Activated CD8-positive, alpha-beta memory T cell treated with anti-CD3 and anti-CD28 coated beads, Interleukin-2, amount 50 U/mL, for 24 hours (primary cell): ENCODE measurements around the gene G6PC1.
"Not testable (repeated sequence)": the region's sequence is repeated elsewhere in the genome, so short reads cannot be mapped to it uniquely, and the experiment has no call there.

Source experiments
- DNase-seq: peaks from one replicate; pipeline ENCODE4 v3.0.0-alpha.2; 2020; ENCODE audit errors: extremely low read depth

Gene G6PC1

DNA sequence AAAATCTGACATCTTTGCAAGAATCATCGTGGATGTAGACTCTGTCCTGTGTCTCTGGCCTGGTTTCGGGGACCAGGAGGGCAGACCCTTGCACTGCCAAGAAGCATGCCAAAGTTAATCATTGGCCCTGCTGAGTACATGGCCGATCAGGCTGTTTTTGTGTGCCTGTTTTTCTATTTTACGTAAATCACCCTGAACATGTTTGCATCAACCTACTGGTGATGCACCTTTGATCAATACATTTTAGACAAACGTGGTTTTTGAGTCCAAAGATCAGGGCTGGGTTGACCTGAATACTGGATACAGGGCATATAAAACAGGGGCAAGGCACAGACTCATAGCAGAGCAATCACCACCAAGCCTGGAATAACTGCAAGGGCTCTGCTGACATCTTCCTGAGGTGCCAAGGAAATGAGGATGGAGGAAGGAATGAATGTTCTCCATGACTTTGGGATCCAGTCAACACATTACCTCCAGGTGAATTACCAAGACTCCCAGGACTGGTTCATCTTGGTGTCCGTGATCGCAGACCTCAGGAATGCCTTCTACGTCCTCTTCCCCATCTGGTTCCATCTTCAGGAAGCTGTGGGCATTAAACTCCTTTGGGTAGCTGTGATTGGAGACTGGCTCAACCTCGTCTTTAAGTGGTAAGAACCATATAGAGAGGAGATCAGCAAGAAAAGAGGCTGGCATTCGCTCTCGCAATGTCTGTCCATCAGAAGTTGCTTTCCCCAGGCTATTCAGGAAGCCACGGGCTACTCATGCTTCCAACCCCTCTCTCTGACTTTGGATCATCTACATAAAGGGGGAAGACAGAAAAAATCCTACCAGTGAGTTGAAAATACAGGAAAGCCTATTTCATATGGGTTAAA lies at the start of gene G6PC1:
Gene G6PC1, plus strand, starts transcription at position 340 of the 872 bp plus-strand sequence. Its CDS starts 78 bp downstream, at position 418.
- DNase-seq = no peak

DNA sequence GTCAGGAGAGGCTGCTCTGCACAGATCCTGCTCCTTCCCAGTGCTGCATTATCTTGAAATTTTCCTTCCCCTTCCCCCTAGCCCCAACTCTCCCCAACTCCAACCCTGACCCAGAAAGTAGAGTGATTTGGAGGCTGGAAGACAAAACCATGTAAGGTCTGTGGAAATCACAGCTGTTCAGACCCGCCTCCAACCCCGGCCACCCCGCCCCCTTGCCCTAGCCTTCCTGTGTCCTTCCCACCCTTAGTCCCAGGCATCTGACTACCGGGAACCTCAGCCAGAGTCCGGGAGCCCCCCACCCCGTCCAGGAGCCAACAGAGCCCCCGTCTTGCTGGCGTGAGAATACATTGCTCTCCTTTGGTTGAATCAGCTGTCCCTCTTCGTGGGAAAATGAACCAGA lies 49.6 kb upstream of the G6PC1 start, which contains the start of gene AOC3:
Gene AOC3, plus strand, starts transcription at position 246 of the 400 bp plus-strand sequence. Its CDS starts 145 bp downstream, at position 391.
- no peak for DNase-seq

DNA sequence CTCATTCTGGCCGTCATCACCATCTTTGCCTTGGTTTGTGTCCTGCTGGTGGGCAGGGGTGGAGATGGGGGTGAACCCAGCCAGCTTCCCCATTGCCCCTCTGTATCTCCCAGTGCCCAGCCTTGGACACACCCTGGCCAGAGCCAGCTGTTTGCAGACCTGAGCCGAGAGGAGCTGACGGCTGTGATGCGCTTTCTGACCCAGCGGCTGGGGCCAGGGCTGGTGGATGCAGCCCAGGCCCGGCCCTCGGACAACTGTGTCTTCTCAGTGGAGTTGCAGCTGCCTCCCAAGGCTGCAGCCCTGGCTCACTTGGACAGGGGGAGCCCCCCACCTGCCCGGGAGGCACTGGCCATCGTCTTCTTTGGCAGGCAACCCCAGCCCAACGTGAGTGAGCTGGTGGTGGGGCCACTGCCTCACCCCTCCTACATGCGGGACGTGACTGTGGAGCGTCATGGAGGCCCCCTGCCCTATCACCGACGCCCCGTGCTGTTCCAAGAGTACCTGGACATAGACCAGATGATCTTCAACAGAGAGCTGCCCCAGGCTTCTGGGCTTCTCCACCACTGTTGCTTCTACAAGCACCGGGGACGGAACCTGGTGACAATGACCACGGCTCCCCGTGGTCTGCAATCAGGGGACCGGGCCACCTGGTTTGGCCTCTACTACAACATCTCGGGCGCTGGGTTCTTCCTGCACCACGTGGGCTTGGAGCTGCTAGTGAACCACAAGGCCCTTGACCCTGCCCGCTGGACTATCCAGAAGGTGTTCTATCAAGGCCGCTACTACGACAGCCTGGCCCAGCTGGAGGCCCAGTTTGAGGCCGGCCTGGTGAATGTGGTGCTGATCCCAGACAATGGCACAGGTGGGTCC lies 49.0 kb upstream of the G6PC1 start:
- DNase-seq = not testable (repeated sequence)

DNA sequence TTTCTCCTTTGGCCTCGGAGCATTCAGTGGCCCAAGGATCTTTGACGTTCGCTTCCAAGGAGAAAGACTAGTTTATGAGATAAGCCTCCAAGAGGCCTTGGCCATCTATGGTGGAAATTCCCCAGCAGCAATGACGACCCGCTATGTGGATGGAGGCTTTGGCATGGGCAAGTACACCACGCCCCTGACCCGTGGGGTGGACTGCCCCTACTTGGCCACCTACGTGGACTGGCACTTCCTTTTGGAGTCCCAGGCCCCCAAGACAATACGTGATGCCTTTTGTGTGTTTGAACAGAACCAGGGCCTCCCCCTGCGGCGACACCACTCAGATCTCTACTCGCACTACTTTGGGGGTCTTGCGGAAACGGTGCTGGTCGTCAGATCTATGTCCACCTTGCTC lies 48.2 kb upstream of the G6PC1 start:
- no peak for DNase-seq

DNA sequence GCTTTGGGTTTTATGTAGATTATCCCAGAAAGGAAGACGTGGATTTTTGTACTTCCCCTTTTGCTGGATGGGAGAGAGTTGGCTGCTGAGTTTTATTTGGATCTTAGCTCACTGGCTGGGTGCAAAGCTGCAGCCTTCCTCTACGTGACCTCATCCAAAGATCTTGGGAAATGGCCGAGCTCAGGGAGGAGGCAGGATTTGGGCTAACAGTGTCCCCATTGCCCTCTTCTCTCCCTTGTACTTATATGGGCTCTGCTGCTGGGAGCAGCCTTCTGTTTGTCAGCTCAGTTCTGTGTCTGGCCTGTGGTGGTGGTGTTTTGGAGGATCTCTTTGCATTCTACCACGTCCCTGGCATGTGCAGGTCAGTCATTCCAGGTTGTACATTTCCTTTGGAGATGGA lies 47.6 kb upstream of the G6PC1 start:
- DNase-seq = no peak

DNA sequence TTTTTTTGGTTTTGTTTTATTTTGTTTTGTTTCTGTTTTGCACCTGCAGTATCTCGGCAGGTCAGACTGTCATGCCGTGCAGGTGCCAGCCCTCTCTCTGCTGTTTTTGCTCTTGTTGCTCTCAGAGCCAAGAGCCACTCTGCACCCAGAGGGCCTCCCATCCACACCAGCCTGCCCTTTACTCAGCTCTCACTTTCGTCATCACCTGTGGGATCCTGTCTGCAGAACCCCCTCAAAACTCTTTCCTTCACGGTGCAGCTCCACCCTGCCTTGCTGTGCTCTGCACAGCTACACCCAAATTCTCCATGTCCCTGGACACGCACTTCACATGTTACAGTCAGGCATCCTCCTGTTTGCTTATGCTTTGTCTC lies 47.0 kb upstream of the G6PC1 start:
- no peak for DNase-seq

DNA sequence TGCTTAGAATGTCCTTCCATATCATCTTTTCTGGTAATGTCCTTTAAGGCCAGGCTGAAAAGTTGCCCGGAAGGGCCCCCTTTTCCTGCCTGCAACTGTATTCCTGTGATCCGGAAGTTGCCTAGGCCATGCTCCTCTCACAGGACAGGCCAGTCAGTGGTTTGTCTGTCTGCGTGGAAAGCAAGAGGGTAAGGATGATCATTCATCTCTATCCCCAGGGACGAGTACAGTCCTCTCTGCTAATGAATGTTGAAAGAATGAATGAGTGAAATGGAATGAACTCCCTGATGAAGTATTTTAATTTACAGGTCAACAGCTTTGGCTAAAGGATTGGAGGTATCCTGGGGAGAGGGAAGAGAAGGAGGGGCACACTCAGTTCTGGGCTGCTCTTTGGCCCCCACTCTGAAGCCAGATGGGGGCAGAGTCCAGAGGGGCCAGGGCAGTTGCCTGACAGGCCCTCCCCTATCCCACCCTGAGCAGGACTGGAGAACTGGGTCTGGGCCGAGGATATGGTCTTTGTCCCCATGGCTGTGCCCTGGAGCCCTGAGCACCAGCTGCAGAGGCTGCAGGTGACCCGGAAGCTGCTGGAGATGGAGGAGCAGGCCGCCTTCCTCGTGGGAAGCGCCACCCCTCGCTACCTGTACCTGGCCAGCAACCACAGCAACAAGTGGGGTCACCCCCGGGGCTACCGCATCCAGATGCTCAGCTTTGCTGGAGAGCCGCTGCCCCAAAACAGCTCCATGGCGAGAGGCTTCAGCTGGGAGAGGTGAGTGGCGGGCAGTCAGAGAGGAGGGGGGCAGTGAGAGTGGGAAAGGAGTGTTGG lies 46.4 kb upstream of the G6PC1 start:
- no peak for DNase-seq

DNA sequence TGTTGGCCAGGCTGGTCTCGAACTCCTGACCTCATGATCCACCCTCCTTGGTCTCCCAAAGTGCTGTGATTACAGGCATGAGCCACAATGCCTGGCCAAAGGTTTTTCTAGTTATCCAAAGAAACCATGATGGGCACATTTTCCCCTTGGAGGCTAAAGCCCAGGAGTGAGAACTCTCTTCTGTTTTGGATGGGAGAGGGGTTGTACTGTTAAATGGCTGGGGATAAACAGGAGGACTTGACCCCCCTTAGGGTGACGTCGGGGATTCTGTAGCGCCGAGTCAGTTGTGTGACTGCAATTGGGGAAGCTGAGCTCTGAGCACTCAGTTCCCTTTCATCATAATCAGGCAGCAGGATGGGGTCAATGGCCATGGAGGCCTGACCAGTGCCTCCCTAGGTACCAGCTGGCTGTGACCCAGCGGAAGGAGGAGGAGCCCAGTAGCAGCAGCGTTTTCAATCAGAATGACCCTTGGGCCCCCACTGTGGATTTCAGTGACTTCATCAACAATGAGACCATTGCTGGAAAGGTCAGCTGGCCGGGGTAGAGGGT lies 45.5 kb upstream of the G6PC1 start:
- DNase-seq = no peak

DNA sequence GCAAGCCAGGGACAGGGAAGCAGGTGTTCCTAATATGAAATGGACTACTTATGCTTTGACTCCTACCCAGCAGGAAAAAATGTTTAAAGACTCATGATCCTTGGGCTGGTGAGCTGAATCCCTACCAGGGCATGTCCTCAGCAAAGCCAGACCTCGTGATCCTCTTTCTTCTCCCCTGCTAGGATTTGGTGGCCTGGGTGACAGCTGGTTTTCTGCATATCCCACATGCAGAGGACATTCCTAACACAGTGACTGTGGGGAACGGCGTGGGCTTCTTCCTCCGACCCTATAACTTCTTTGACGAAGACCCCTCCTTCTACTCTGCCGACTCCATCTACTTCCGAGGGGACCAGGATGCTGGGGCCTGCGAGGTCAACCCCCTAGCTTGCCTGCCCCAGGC lies 44.5 kb upstream of the G6PC1 start:
- not testable (repeated sequence) for DNase-seq

DNA sequence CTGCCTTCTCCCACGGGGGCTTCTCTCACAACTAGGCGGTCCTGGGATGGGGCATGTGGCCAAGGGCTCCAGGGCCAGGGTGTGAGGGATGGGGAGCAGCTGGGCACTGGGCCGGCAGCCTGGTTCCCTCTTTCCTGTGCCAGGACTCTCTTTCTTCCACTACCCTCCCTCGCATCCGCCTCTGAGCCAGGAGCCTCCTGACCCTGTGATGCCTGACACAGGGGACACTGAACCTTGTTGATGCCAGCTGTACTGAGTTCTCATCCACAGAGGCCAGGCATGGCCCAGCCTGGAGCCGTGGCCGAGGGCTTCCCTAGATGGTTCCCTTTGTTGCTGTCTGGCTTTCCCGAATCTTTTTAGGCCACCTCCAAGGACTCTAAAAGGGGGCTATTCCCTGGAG lies 44.1 kb upstream of the G6PC1 start:
- DNase-seq = not testable (repeated sequence)

DNA sequence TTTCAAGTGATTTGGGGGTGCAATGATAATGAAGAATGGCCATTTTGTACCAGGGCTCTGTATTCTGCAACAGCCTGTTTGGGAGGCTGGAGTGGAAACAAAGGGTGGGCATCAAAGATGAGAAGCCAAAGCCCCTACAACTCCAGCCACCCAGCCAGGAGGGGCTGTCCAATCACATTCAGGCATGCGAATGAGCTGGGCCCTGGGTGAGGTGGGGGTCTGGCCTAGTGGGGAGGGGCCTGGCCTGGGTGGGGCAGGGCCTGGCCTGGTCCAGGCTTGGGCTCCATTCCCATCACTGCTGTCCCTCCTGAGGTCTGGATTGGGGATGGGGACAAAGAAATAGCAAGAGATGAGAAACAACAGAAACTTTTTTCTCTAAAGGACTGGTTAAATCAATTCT lies 43.2 kb upstream of the G6PC1 start:
- DNase-seq = no peak

DNA sequence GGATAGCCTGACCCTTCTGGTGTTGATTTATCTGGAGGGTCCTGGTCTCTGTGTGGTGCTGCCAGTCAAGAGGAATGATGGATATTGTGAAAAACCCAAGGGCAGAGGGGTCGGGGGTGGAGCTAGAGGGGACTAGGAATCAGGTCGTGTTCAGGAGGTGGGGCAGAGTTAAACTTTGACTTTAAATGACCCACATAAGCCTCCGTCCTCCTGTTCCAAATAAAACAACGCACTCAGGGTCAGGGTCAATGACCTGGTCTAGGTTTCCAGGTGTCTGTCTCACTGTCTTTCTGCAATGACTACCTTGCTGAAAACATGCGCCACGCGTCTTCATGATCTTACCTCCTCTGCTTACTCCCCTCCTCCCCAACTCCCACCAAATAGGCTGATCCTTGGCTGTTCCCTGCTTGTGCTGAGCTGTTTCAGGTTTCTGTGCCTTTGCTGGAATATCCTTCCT lies 34.9 kb upstream of the G6PC1 start:
- no peak for DNase-seq

DNA sequence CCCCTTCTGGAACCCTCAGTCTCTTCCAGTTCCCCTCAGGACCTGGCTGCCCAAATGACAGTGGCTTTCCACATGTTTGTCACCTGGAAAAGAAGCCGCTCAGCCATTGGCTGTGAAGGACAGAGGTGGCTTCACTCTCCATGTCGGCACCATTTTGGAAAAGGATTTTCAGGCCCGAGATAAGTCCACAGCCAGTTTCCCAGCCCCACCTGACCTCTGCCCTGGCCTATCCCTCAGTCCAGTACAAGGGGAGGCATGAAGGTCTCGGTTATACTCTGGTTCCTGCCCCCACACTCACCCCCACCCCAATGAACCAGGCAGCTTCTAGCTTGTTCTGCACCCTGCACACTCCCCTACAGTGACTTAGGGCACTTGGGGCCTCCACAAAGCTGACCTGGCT lies 34.4 kb upstream of the G6PC1 start:
- no peak for DNase-seq

DNA sequence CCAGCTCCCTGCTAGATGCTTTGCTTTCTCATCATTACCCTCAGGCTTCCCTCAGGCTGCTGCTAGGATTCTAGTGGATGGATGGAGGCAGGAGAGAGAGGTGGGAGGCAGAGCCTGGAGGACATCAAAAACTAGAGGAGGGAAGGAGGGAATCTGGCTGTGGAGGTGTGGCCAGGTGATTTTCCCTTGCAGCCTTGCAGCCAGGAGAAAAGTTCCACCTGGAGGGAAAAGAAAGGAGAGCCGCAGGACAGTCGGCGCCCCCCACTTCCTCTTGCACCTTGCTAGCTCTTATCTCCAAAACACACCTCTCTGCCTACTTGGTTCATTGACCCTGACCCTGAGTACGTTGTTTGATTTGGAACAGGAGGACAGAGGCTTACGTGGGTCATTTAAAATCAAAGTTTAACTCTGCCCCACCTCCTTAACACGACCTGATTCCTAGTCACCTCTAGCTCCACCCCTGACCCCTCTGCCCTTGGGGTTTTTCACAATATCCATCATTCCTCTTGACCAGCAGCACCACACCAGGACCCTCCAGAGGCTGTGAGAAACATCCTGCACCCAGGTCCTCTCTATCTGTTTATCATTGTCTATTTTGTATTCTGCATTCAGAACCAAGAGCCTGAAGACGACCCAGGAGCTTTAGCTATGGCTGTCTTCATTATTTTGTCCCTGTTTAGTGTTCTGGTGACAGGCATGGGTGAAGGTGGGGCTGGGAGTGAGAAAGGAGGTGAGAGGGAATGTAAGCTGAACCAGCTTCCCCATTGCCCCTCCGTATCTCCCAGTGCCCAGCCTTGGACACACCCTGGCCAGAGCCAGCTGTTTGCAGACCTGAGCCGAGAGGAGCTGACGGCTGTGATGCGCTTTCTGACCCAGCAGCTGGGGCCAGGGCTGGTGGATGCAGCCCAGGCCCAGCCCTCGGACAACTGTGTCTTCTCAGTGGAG lies 33.7 kb upstream of the G6PC1 start:
- no peak for DNase-seq

DNA sequence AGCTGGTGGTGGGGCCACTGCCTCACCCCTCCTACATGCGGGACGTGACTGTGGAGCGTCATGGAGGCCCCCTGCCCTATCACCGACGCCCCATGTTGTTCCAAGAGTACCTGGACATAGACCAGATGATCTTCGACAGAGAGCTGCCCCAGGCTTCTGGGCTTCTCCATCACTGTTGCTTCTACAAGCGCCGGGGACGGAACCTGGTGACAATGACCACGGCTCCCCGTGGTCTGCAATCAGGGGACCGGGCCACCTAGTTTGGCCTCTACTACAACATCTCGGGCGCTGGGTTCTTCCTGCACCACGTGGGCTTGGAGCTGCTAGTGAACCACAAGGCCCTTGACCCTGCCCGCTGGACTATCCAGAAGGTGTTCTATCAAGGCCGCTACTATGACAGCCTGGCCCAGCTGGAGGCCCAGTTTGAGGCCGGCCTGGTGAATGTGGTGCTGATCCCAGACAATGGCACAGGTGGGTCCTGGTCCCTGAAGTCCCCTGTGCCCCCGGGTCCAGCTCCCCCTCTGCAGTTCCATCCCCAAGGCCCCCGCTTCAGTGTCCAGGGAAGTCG lies 32.8 kb upstream of the G6PC1 start:
- not testable (repeated sequence) for DNase-seq

DNA sequence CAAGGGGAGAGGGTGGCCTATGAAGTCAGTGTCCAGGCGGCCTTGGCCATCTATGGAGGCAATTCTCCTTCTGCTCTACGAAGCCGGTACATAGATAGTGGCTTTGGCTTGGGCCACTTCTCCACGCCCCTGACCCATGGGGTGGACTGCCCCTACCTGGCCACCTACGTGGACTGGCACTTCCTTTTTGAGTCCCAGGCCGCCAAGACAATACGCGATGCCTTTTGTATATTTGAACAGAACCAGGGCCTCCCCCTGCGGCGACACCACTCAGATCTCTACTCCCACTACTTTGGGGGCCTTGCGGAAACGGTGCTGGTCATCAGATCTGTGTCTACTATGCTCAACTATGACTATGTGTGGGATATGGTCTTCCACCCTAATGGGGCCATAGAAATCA lies 32.3 kb upstream of the G6PC1 start:
- no peak for DNase-seq

DNA sequence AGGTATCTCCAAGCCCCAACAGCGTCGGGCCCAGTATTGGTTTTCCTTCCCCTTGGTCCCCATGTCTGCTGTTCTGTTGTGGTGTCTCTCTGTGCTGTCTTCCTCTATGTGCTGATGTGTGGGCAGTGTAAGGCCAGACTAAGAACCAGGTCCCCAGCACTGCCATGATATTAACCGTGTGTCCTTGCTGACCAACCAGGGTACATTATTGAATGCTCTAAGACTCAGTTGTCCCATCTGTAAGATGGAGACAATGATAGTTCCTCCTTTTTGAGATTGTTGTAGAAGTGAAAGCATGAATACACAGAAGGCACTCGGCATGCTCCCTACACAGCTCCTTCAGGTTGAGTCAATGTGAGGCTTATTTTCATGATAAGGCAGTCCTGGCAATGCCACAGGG lies 29.0 kb upstream of the G6PC1 start:
- no peak for DNase-seq

DNA sequence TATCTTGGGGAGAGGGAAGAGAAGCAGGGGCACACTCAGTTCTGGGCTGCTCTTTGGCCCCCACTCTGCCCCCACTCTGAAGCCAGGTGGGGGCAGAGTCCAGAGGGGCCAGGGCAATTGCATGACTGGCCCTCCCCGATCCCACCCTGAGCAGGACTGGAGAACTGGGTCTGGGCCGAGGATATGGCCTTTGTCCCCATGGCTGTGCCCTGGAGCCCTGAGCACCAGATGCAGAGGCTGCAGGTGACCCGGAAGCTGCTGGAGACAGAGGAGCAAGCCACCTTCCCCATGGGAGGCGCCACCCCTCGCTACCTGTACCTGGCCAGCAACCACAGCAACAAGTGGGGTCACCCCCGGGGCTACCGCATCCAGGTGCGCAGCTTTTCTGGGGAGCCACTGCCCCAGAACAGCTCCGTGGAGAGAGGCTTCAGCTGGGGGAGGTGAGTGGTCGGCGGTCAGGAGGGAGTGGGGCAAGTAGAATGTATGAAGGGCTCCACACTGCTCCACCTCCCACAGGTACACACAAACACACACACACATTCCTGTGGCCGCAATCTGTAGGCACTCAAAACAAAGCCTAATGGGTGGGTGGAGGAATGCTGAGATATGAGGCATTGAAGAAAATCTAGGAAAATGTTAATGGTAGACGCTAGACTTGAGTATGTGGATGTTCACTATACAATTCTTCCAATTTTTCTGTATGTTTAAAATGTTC lies 28.2 kb upstream of the G6PC1 start:
- DNase-seq = no peak

DNA sequence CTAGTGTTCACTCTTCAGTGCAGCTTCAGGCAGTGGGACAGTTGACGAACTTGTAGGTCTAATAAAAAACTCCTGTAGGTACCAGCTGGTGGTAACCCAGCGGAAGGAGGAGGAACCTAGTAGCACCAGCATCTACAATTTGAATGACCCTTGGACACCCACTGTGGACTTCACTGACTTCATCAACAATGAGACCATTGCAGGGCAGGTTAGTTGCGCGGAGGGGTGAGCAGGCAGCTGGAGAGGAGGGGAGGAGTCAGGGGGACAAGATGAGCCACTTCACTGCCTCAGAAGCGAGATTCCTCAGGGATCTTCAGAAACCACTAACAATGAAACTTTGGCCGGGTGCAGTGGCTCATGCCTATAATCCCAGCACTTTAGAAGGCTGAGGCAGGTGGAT lies 27.3 kb upstream of the G6PC1 start:
- no peak for DNase-seq
